Hepatic stellate cell (primary cell): Measurements from ENCODE around the gene VAMP2.

ENCODE experiments used
- DNase-seq: peaks from one replicate; pipeline ENCODE4 v3.0.0; 2011; ENCODE audit warnings: low spot score

VAMP2 gene

GRCh38 chr17:8122924-8123694 is 39.6 kb downstream of the VAMP2 start:
- peak; percentile 59 for DNase-seq

- DNase-seq = peak; percentile 71
These were observed 40.3 kb downstream of the VAMP2 start for GRCh38 chr17:8122422-8122923.

- DNase-seq = peak; percentile 65
These were observed 40.9 kb downstream of the VAMP2 start for GRCh38 chr17:8121681-8122421.

- DNase-seq = no peak
These were observed 41.4 kb downstream of the VAMP2 start for GRCh38 chr17:8121407-8121680.

- DNase-seq = peak; percentile 73
These were observed 42.0 kb downstream of the VAMP2 start for GRCh38 chr17:8120520-8121406.

- peak; percentile 67 for DNase-seq
These were observed 42.9 kb downstream of the VAMP2 start for GRCh38 chr17:8119581-8120519.

- DNase-seq = peak; percentile 89
These were observed 43.8 kb downstream of the VAMP2 start for GRCh38 chr17:8118769-8119580.

GRCh38 chr17:8117980-8118768 is 44.6 kb downstream of the VAMP2 start, which contains the start of gene ALOXE3:
TSS of gene ALOXE3 (minus strand) at chr17:8118514. CDS start at chr17:8117990, 524 bp downstream.
- DNase-seq = peak; percentile 84

- no peak for DNase-seq
These were observed 45.3 kb downstream of the VAMP2 start for GRCh38 chr17:8117367-8117979.

- DNase-seq = no peak
These were observed 46.0 kb downstream of the VAMP2 start for GRCh38 chr17:8116776-8117175.

GRCh38 chr17:8110907-8111306 is 51.8 kb downstream of the VAMP2 start:
- DNase-seq = no peak

- DNase-seq = no peak
These were observed 52.3 kb downstream of the VAMP2 start for GRCh38 chr17:8110456-8110804.

GRCh38 chr17:8109661-8110455 is 52.9 kb downstream of the VAMP2 start:
- DNase-seq = peak; percentile 47
